ENCODE measurements around the gene ATXN7. TPM values are rescaled to one million over a fixed set of nuclear protein-coding genes. Genes with fewer than 3 reads are reported as not detected.

ATXN7 gene
- total and polyA plus RNA-seq, 2 of the 13 experiments (the other 11 are each of a cell fraction or from before 2014, with no cell fraction given), result 13.8 to 20.0 TPM

- TF ChIP-seq BRCA1 (CRISPR knock-in tag; IDR thresholded peaks at IDR 0.05) (no peak), MTF1 (CRISPR knock-in tag; IDR thresholded peaks at IDR 0.05) (no peak), ZNF468 (CRISPR knock-in tag; IDR thresholded peaks at IDR 0.05) (no peak), NFRKB (IDR thresholded peaks at IDR 0.05) (no peak), ELK4 (CRISPR knock-in tag; IDR thresholded peaks at IDR 0.05; ENCODE audit: borderline replicate concordance) (no peak), ZNF367 (CRISPR knock-in tag; IDR thresholded peaks at IDR 0.05; ENCODE audit: borderline replicate concordance) (no peak), PAX8 (CRISPR knock-in tag; IDR thresholded peaks at IDR 0.05; ENCODE audit: borderline replicate concordance) (no peak), MAF1 (CRISPR knock-in tag; IDR thresholded peaks at IDR 0.05; ENCODE audit: borderline replicate concordance) (no peak; the same call in 1 of the 2 replicates), USF2 (IDR thresholded peaks at IDR 0.05; ENCODE audit: low read depth, low read length) (no peak), USF2 (CRISPR knock-in tag; IDR thresholded peaks at IDR 0.05; ENCODE audit: borderline replicate concordance) (no peak), HDAC1 (CRISPR knock-in tag; IDR thresholded peaks at IDR 0.05) (peak; percentile 79), ATF6 (CRISPR knock-in tag; conservative IDR thresholded peaks at IDR 0.05) (no peak), TGIF2 (CRISPR knock-in tag; IDR thresholded peaks at IDR 0.05) (0 out of 2 replicates have a peak, but pooled peaks have one; percentile 2), TIGD3 (CRISPR knock-in tag; IDR thresholded peaks at IDR 0.05; ENCODE audit: borderline replicate concordance) (no peak), ARNTL (CRISPR knock-in tag; IDR thresholded peaks at IDR 0.05) (peak; percentile 69; the same call in 1 of the 2 replicates), FOSL1 (CRISPR knock-in tag; IDR thresholded peaks at IDR 0.05; ENCODE audit: borderline replicate concordance) (no peak), NCOR1 (IDR thresholded peaks at IDR 0.05; ENCODE audit: borderline replicate concordance, low read length) (no peak; the same call in 1 of the 2 replicates), ZNF251 (CRISPR knock-in tag; IDR thresholded peaks at IDR 0.05) (0 out of 2 replicates have a peak, but pooled peaks have one; percentile 44), FOXM1 (CRISPR knock-in tag; IDR thresholded peaks at IDR 0.05) (no peak), MXD1 (CRISPR knock-in tag; IDR thresholded peaks at IDR 0.05) (no peak; the same call in 1 of the 2 replicates), KLF6 (CRISPR knock-in tag; IDR thresholded peaks at IDR 0.05) (no peak), KDM3A (CRISPR knock-in tag; IDR thresholded peaks at IDR 0.05; ENCODE audit: low read depth) (no peak), ZNF850 (CRISPR knock-in tag; conservative IDR thresholded peaks at IDR 0.05) (no peak), NFYB (CRISPR knock-in tag; IDR thresholded peaks at IDR 0.05) (peak; percentile 15; the same call in 1 of the 2 replicates)
Observed at GRCh38 chr3:63911873-63912767, 48.5 kb downstream of the ATXN7 start, which contains the start of gene SCAANT1 (continued).

Data from HepG2 (cell line).